Globus pallidus (tissue), 1 donor: ENCODE results near the gene SLC30A1.

Experiments used
- DNase-seq: peaks from one replicate; pipeline ENCODE4 v3.0.0-alpha.2; 2015; ENCODE audit warnings: low spot score

The SLC30A1 gene

GRCh38 chr1:211607754-211608473 is 29.0 kb upstream of the SLC30A1 start:
- no peak for DNase-seq

GRCh38 chr1:211606914-211607753 is 28.2 kb upstream of the SLC30A1 start:
- peak; percentile 47 for DNase-seq

DNA sequence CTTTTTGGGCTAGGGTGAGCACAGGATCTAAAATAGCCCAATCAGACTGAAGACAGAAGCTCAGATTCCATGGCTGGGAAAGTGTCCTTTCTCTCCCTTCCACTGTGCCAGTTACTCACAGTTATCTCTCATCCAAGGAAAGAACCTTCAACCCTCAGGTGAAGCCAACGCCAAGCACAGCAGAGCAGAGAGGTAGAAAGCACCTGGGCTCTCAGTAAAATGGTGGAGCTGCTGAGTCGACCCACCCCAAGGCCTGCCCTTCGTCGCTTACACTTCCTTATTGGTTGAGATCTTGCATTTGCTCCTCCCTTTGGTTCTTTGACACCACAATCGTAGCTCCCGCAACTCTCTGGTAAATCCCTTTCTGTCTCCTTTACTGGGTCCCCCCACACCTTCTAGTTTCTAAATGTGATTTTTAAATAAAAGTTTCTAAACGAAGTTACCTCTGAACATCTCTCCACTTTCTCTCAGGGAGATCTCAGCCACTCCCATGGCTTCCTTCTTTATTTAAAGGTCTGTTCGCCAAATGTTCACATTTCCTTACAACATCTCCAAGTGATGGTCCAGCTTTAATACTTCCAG is 27.5 kb upstream of the SLC30A1 start:
- peak; percentile 44 for DNase-seq

DNA sequence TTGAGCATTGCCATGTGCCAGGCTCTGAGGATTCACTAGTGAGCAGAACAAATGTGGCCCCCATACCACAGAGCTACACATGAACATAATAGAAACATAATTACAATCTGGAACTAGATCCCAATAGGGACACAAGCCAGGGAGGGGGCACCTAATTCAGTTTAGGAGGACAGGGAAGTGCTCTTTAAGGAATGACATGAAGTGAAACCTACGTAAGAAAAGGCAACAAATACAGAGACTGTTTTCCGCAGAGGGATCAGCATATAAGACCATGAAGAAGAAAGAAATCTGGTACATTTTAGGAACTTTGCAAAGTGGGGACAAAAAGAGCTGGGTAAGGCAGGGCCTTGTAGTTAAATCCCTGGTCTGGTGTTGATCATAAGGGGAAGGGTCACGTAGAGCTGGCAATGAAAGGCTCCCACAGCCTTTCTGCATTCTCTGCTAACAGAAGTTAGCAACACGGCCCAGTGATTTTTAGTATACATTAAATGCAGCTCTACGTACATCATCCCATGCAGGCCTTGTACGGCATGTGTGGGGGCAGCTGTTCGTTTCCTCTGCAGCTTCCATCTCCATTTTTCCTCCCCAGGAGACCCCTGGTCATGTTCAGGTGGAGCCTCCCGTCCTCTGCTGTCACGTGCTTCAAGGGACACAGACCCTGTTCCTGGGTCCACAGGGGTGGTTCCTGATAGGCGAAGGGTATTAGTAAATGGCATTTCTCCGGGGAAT is 26.8 kb upstream of the SLC30A1 start:
- DNase-seq: no peak

GRCh38 chr1:211605034-211605433 is 26.1 kb upstream of the SLC30A1 start:
- DNase-seq: no peak

DNA sequence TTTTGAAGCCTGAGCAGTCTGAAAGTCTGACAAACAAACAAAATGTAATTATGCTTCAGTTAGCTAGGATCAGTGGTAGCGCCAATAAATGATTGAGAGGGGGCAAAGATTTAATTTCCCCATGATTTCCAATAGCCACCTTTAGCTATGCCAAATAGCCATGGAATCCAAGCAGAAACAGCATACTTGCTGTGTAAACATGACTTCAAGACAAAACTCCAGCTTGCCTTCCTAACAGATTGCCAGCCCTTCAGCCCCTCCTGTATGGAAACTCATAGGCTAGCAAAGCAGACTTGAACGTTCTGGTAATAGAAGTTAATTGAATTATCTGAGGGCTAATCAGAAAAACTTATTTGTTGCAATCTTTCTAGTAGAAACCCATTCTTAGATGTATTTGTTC is 25.6 kb upstream of the SLC30A1 start:
- no peak for DNase-seq

- no peak for DNase-seq
Observed at GRCh38 chr1:211603713-211604112, 24.8 kb upstream of the SLC30A1 start.

GRCh38 chr1:211603191-211603701 is 24.3 kb upstream of the SLC30A1 start:
- DNase-seq: no peak

- DNase-seq: no peak
Observed at GRCh38 chr1:211601982-211602670, 23.2 kb upstream of the SLC30A1 start.

- DNase-seq: no peak
Observed at GRCh38 chr1:211601159-211601558, 22.2 kb upstream of the SLC30A1 start.

GRCh38 chr1:211599250-211599649 is 20.3 kb upstream of the SLC30A1 start:
- DNase-seq: no peak

GRCh38 chr1:211598514-211598913 is 19.6 kb upstream of the SLC30A1 start:
- no peak for DNase-seq

- DNase-seq: no peak
Observed at GRCh38 chr1:211596418-211597181, 17.6 kb upstream of the SLC30A1 start.

DNA sequence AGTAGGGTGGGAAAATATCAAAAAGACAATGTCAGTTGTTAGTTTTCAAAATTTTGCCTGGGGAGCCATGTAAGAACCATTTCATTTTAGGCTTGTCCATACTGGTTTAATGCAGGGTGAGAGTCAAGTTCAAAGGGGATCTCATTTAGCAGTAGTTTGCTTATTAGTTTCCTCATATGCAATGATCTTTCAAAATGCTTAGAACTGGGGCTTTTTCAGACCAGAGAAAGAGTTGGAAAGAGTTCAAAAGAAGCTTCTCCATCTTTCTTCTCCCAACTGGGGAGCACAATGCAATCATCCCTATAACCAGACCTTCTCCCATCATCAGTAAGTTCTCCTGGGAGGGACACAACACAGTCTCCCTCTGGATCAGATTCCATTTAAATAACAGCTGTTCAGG is 16.5 kb upstream of the SLC30A1 start:
- DNase-seq: no peak

- DNase-seq: no peak
Observed at GRCh38 chr1:211591980-211592493, 13.1 kb upstream of the SLC30A1 start.

GRCh38 chr1:211589782-211590721 is 11.1 kb upstream of the SLC30A1 start:
- peak; percentile 30 for DNase-seq

- DNase-seq: no peak
Observed at GRCh38 chr1:211588711-211589110, 9.8 kb upstream of the SLC30A1 start.

DNA sequence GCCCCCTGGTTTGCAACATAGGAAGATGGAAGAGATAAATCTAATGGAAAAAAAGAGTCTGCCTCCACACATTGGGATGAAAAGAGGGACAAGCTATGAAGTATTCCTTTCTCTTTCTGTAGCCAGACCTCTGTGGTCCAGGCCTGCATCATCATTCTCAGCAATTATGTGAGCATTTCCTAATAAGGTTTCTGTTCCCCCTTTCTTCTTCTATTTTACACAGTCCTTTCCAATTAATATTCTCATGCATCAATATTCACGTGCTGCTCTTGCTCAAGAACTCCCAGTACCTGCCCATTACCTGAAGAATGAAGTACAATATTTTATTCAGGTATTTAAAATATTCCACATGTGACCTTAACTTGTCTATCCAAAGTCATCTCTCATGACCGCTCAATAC is 8.2 kb upstream of the SLC30A1 start:
- no peak for DNase-seq

DNA sequence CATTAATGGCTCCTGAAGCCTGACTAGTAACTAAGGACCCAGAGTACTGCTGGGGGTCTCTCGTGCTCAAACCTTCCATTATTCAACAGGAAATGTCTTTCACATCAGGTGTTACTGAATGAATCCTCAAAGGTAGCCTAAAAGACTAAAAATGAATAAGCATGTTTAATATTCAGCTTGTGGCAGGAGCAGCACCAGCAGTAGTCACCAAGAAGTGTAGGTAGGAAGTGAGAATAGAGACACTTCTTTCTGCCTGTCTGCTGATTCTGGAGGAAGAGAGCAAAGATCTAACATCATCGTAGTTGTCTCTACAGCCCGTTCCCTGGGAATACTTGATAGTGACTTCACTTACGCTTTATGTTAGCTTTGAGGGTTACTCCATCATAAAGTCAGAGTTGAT is 7.6 kb upstream of the SLC30A1 start:
- no peak for DNase-seq
